ENCODE data around the gene COPS7A.

Gene COPS7A

GRCh38 chr12:6769666-6770065 is 45.8 kb downstream of the COPS7A start:
- DNase-seq (ENCODE audit: low read depth): no peak

GRCh38 chr12:6770094-6770493 is 46.2 kb downstream of the COPS7A start:
- DNase-seq (ENCODE audit: low read depth): no peak

GRCh38 chr12:6770600-6770999 is 46.8 kb downstream of the COPS7A start:
- no peak for DNase-seq (ENCODE audit: low read depth)

- DNase-seq (ENCODE audit: low read depth): no peak
Measured at GRCh38 chr12:6771091-6771495, 47.2 kb downstream of the COPS7A start.

GRCh38 chr12:6771509-6772330 is 47.9 kb downstream of the COPS7A start:
- peak; percentile 37 for DNase-seq (ENCODE audit: low read depth)

GRCh38 chr12:6772331-6772695 is 48.5 kb downstream of the COPS7A start, which contains the start of gene LAG3:
LAG3 (plus strand) TSS chr12:6772520; CDS start chr12:6772853, 333 bp downstream.
- no peak for DNase-seq (ENCODE audit: low read depth)

GRCh38 chr12:6772726-6773589 is 49.1 kb downstream of the COPS7A start:
- no peak for DNase-seq (ENCODE audit: low read depth)

- DNase-seq (ENCODE audit: low read depth): no peak
Measured at GRCh38 chr12:6773590-6774351, 49.9 kb downstream of the COPS7A start.

GRCh38 chr12:6774499-6775062 is 50.7 kb downstream of the COPS7A start:
- no peak for DNase-seq (ENCODE audit: low read depth)

GRCh38 chr12:6775185-6776174 is 51.6 kb downstream of the COPS7A start:
- no peak for DNase-seq (ENCODE audit: low read depth)

GRCh38 chr12:6777386-6777785 is 53.5 kb downstream of the COPS7A start:
- DNase-seq (ENCODE audit: low read depth): no peak

GRCh38 chr12:6778217-6778573 is 54.3 kb downstream of the COPS7A start:
- DNase-seq (ENCODE audit: low read depth): no peak

GRCh38 chr12:6778574-6779550 is 55.0 kb downstream of the COPS7A start:
- DNase-seq (ENCODE audit: low read depth): peak; percentile 88

GRCh38 chr12:6779708-6780432 is 56.0 kb downstream of the COPS7A start:
- DNase-seq (ENCODE audit: low read depth): no peak

GRCh38 chr12:6780573-6780972 is 56.7 kb downstream of the COPS7A start:
- DNase-seq (ENCODE audit: low read depth): no peak
